ENCODE data around the gene PRKAR1A. TPM values are rescaled to one million over a fixed set of nuclear protein-coding genes. Genes with fewer than 3 reads are reported as not detected.

The PRKAR1A gene
- total and polyA plus RNA-seq, 4 donors: 55.6 to 118 (median 104) TPM

DNA sequence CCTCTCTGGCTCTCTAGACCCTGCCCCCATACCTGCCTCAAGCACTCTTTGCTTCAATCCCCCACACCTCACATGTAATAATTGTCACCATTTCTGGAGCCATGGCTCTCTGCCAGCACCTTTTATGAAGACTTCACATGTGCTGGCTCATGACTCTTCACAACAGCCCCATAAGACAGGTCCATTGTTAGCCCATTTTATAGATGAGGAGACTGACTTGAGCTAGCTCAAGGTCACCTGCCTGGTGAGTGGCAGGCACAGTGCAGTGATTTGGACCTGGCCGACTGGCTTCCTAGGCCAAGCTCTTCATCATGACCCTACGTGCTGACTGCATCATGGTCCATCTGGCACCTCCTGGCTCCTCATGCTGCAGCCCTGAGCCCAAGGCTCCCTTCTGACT lies 63.9 kb downstream of the PRKAR1A start:
- TF ChIP-seq FOXA1 (IDR thresholded peaks at IDR 0.05) (no peak), CTCF (IDR thresholded peaks at IDR 0.05; ENCODE audit: low read depth, low read length, missing input control) (no peak), NR2F2 (IDR thresholded peaks at IDR 0.05) (no peak), RXRA (IDR thresholded peaks at IDR 0.05) (no peak), EGR1 (IDR thresholded peaks at IDR 0.05; ENCODE audit: low read depth in 2 of 2) (no peak), SP1 (IDR thresholded peaks at IDR 0.05) (no peak), HNF4A (conservative IDR thresholded peaks at IDR 0.05) (no peak), ZBTB33 (IDR thresholded peaks at IDR 0.05) (no peak), RAD21 (IDR thresholded peaks at IDR 0.05) (no peak), FOXA2 (IDR thresholded peaks at IDR 0.05) (no peak), GABPA (IDR thresholded peaks at IDR 0.05 in 1 of 2, conservative IDR thresholded peaks at IDR 0.05 in 1 of 2) (no peak)
- Histone ChIP-seq H3K4me3 (ENCODE audit: low read depth in 1 of 3, low read length in 3 of 3) (no peak overlapping the region), H3K27me3 (ENCODE audit: control insufficient read depth in 4 of 4, insufficient read depth in 4 of 4, low read length in 3 of 4) (no peaks in the 10 kb centered on the region), H3K4me1 (ENCODE audit: control insufficient read depth in 4 of 4, insufficient read depth in 4 of 4, low read length in 3 of 4) (peaks cover 9 to 47% (median 36%) of the 10 kb centered on the region in 4 donors), H3K27ac (ENCODE audit: low read depth in 1 of 2, low read length in 2 of 2) (peak overlapping the region; percentile 25 to 69), H3K36me3 (ENCODE audit: control insufficient read depth in 4 of 4, insufficient read depth in 3 of 4, low read depth in 1 of 4, low read length in 3 of 4) (no peaks in the 10 kb centered on the region), H3K9ac (ENCODE audit: low read depth in 1 of 2, low read length in 2 of 2) (no peak overlapping the region), H3K9me3 (ENCODE audit: control insufficient read depth in 4 of 4, low read length in 3 of 4) (no peaks in the 10 kb centered on the region)
- WGBS: 93% methylated on average over 2 of the region's 2 CpGs
- DNase-seq (ENCODE audit: low spot score): no peak

DNA sequence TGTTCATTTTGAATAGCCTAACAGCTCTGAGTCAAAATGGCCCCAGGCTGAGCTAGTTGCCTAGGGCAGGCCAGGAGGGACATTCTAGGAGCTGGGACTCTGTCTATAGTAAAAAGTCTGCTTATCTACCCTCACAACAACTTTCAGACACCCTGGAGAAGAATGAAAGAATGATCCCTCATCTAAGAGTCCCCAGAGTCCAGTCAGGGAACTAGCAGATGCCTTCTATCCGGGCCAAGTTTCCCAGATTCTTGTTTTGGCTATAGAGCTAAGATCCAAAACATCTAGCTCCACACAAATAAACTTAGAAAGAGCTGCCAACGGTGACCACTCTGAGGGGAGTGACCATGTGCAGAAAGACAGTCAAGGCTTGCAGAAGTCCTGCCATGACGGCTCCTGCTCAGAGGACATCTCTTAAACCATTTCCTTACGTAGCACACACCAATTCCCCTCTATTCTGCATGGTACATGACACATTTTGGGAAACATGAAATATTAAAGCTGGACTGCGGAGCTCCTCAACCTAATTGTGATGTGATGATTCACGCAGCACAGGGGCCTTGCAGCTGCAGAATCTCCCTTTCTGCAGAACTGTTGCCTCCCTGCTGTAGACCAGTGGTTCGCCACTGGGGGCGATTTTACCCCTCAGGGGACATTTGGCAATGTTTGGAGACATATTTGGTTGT lies 64.7 kb downstream of the PRKAR1A start:
- Histone ChIP-seq H3K27ac (ENCODE audit: low read depth in 1 of 2, low read length in 2 of 2) (peak overlapping the region in 1 of 2 donors; percentile 5), H3K9ac (ENCODE audit: low read depth in 1 of 2, low read length in 2 of 2) (no peak overlapping the region), H3K36me3 (ENCODE audit: control insufficient read depth in 4 of 4, insufficient read depth in 3 of 4, low read depth in 1 of 4, low read length in 3 of 4) (no peaks in the 10 kb centered on the region), H3K27me3 (ENCODE audit: control insufficient read depth in 4 of 4, insufficient read depth in 4 of 4, low read length in 3 of 4) (no peaks in the 10 kb centered on the region), H3K4me1 (ENCODE audit: control insufficient read depth in 4 of 4, insufficient read depth in 4 of 4, low read length in 3 of 4) (peaks cover 9 to 50% (median 40%) of the 10 kb centered on the region in 4 donors), H3K9me3 (ENCODE audit: control insufficient read depth in 4 of 4, low read length in 3 of 4) (no peaks in the 10 kb centered on the region), H3K4me3 (ENCODE audit: low read depth in 1 of 3, low read length in 3 of 3) (no peak overlapping the region)
- WGBS: 81% methylated on average over 8 of the region's 8 CpGs
- no peak for TF ChIP-seq REST (IDR thresholded peaks at IDR 0.05)
- TF ChIP-seq EGR1 (IDR thresholded peaks at IDR 0.05; ENCODE audit: low read depth in 2 of 2): no peak
- no peak for TF ChIP-seq JUND (IDR thresholded peaks at IDR 0.05)
- TF ChIP-seq HNF4A (conservative IDR thresholded peaks at IDR 0.05): no peak
- TF ChIP-seq CTCF (IDR thresholded peaks at IDR 0.05; ENCODE audit: low read depth, low read length, missing input control): no peak
- no peak for TF ChIP-seq ZBTB33 (IDR thresholded peaks at IDR 0.05)
- no peak for TF ChIP-seq SP1 (IDR thresholded peaks at IDR 0.05)
- TF ChIP-seq RXRA (IDR thresholded peaks at IDR 0.05): no peak
- TF ChIP-seq NR2F2 (IDR thresholded peaks at IDR 0.05): no peak
- DNase-seq (ENCODE audit: low spot score): no peak
